Stimulated activated CD4-positive, alpha-beta T cell treated with anti-CD3 and anti-CD28 coated beads, TNF-alpha, amount 100 ng/mL, for 24 hours (primary cell): Measurements from ENCODE around the gene PHACTR3.

Experiments
- DNase-seq, 3 experiments: peaks; one replicate each; pipeline ENCODE4 v3.0.0-alpha.2; 2020; ENCODE audit warnings: low read depth in 3 of 3

Gene PHACTR3

GRCh38 chr20:59646487-59646886, 42.1 kb downstream of the PHACTR3 start:
- DNase-seq: no peak

GRCh38 chr20:59647271-59647670, 42.9 kb downstream of the PHACTR3 start:
- DNase-seq: no peak

- no peak for DNase-seq
These were observed 44.2 kb downstream of the PHACTR3 start for GRCh38 chr20:59648466-59649070.

- DNase-seq: no peak
These were observed 46.1 kb downstream of the PHACTR3 start for GRCh38 chr20:59650418-59650817.

GRCh38 chr20:59652381-59652780, 48.0 kb downstream of the PHACTR3 start:
- DNase-seq: no peak

GRCh38 chr20:59656417-59656816, 52.1 kb downstream of the PHACTR3 start:
- no peak for DNase-seq

GRCh38 chr20:59657459-59658046, 53.2 kb downstream of the PHACTR3 start:
- DNase-seq: no peak

- no peak for DNase-seq
These were observed 56.1 kb downstream of the PHACTR3 start for GRCh38 chr20:59660471-59660870.

- DNase-seq: no peak
These were observed 56.8 kb downstream of the PHACTR3 start for GRCh38 chr20:59661153-59661552.

- no peak for DNase-seq
These were observed 57.3 kb downstream of the PHACTR3 start for GRCh38 chr20:59661621-59662020.

GRCh38 chr20:59662161-59662560, 57.8 kb downstream of the PHACTR3 start:
- no peak for DNase-seq

GRCh38 chr20:59662856-59663512, 58.6 kb downstream of the PHACTR3 start:
- DNase-seq: no peak

- no peak for DNase-seq
These were observed 59.2 kb downstream of the PHACTR3 start for GRCh38 chr20:59663513-59664060.

- no peak for DNase-seq
These were observed 60.1 kb downstream of the PHACTR3 start for GRCh38 chr20:59664421-59664941.

- no peak for DNase-seq
These were observed 61.6 kb downstream of the PHACTR3 start for GRCh38 chr20:59665656-59666555.

GRCh38 chr20:59666586-59666985, 62.2 kb downstream of the PHACTR3 start:
- no peak for DNase-seq

GRCh38 chr20:59667131-59667530, 62.8 kb downstream of the PHACTR3 start:
- DNase-seq: no peak

- no peak for DNase-seq
These were observed 63.7 kb downstream of the PHACTR3 start for GRCh38 chr20:59667981-59668515.

- no peak for DNase-seq
These were observed 64.8 kb downstream of the PHACTR3 start for GRCh38 chr20:59668926-59669850.

GRCh38 chr20:59670786-59671492, 66.6 kb downstream of the PHACTR3 start:
- no peak for DNase-seq
